Measurements from ENCODE around the gene TRAK1.

The TRAK1 gene

DNA sequence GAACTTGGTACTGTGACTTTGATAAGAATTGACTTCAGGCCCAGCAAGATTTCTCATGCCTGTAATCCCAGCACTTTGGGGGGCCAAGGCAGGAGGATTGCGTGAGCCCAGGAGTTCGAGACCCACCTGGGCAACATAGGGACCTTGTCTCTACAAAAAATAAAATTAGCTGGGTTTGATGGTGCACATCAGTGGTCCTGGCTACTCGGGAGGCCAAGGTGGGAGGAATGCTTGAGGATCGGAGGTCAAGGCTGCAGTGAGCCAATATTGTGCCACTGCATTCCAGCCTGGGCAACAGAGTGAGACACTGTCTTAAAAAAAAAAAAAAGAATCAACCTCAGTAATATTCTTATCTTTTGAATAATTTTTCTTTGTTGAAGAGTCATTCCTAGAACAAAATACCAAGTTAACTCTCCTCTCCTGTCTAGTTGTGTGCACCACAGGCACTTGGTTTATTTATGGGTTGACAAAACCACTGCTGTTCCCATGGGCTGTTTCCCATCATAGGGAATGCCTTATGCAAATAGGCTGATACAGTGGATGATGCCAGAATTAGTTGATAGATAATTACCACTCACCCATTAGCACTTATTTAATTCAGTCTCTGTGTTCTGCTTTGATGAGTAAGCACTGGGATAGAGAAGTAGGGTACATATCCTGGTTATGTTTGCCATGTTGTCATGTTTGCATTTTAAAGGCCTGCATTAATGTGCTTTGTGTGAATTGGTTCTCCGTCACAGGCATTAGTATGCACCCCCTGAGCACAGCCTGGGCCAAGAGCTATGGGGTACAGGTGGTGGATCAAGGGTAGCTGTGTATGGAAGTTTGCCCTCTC, 32.9 kb downstream of the TRAK1 start:
- Histone ChIP-seq H3K9me3 (no peaks in the 10 kb centered on the region), H3K4me1 (peaks cover 0 to 39% (median 20%) of the 10 kb centered on the region in 4 donors), H3K4me3 (no peak overlapping the region), H3K27ac (no peak overlapping the region), H3K36me3 (peaks cover 12 to 18% (median 16%) of the 10 kb centered on the region in 3 donors), H3K27me3 (no peaks in the 10 kb centered on the region)
- TF ChIP-seq, protein P1, sequence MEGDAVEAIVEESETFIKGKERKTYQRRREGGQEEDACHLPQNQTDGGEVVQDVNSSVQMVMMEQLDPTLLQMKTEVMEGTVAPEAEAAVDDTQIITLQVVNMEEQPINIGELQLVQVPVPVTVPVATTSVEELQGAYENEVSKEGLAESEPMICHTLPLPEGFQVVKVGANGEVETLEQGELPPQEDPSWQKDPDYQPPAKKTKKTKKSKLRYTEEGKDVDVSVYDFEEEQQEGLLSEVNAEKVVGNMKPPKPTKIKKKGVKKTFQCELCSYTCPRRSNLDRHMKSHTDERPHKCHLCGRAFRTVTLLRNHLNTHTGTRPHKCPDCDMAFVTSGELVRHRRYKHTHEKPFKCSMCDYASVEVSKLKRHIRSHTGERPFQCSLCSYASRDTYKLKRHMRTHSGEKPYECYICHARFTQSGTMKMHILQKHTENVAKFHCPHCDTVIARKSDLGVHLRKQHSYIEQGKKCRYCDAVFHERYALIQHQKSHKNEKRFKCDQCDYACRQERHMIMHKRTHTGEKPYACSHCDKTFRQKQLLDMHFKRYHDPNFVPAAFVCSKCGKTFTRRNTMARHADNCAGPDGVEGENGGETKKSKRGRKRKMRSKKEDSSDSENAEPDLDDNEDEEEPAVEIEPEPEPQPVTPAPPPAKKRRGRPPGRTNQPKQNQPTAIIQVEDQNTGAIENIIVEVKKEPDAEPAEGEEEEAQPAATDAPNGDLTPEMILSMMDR (IDR thresholded peaks at IDR 0.05), result no peak
- DNase-seq, result no peak
- intact Hi-C loops (cut with DNase I; ENCODE audit: low total_unique reads), result no loop called here

DNA sequence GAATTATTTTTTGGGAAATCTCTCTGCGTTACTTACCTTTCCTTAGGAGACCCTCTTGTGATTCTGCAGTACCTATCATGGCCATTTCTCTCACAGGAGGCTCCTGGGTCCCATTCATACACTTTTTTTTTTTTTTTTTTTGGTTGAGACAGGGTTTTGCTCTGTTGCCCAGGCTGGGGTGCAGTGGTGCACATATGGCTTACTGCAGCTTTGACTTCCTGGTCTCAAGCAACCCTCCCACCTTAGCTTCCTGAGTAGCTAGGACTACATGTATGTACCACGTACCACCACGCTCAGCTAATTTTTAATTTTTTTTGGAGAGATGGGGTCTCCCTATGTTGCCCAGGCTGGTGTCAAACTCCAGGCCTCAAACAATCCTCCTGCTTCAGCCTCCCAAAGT, 36.1 kb downstream of the TRAK1 start:
- Histone ChIP-seq H3K4me3 (no peak overlapping the region), H3K36me3 (peaks cover 12 to 18% (median 16%) of the 10 kb centered on the region in 3 donors), H3K27me3 (no peaks in the 10 kb centered on the region), H3K4me1 (peaks cover 0 to 22% (median 9%) of the 10 kb centered on the region in 4 donors), H3K27ac (no peak overlapping the region), H3K9me3 (no peaks in the 10 kb centered on the region)
- DNase-seq, result no peak
- intact Hi-C loops (cut with DNase I; ENCODE audit: low total_unique reads), result no loop called here
- TF ChIP-seq, protein P1 (IDR thresholded peaks at IDR 0.05), result no peak

DNA sequence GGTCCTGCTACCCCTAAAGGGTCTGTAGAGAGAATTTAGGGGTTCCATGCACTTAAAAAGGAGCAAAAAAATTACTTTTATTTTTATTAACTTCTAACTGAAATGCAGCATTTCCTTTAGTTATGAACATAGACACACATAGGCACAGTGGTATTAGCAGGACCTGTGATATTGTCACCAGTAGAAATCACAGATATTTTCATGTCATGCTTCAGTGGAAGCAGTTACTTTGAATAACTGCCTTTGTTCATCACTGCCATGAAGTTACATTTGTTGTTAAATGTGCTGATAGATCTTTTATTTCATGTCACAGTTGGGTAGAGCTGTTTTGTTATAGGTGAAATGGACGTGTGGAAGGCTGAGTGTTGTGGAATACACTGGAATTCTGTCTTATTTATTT, 37.4 kb downstream of the TRAK1 start:
- intact Hi-C loops (cut with DNase I; ENCODE audit: low total_unique reads), result no loop called here
- H3K4me1 ChIP-seq, result peaks cover 0 to 9% (median 2%) of the 10 kb centered on the region in 4 donors

DNA sequence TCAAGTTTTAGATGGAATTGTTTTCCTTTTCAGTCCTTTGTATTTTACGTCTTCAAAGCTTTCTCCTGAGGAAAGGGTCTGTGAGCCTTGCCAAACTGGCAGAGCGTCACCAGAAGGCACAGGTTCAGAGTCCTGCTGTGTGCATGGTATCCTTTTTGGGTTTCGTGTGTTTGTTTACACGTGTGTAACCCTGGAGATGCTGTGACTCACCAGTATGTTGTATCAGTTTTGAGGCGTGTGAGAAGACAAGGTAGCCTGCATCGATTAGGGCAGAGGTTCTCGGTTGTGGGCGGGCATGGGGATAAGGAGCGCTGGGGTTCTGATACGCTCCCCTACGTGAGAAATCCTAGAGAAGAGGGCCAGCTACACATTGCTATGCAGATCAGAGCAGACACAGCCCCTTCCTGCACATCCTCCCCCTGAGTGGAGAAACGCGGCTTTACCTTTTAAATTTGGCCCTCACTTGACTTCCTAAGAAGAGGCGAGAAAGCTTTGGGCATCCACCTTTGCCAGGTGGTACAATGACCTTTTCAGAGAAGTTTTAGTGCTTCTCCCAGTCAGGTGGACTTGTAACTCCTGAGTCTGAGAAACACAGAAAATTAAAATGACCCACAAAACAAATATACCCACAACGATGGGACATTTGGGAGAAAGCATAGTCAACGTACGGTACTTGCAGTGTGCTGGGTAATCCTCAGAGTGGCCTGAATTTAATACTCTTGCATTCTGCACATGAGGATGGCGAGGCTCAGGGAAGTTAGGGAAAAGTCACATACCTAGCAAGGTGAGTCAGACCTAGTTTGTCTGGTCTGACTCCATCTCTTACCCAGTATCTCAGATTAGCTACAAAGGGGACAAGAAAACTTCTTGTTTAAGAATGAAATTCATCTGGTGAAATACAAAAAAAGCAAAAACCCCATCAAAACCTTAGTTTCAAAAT, 38.1 kb downstream of the TRAK1 start:
- intact Hi-C loops (cut with DNase I; ENCODE audit: low total_unique reads), result no loop called here
- peaks cover 0 to 2% (median 0%) of the 10 kb centered on the region in 4 donors for H3K4me1 ChIP-seq
- no peaks in the 10 kb centered on the region for H3K27me3 ChIP-seq
- DNase-seq, result no peak
- no peaks in the 10 kb centered on the region for H3K9me3 ChIP-seq
- H3K27ac ChIP-seq, result no peak overlapping the region
- H3K36me3 ChIP-seq, result peaks cover 12 to 18% (median 16%) of the 10 kb centered on the region in 3 donors
- no peak overlapping the region for H3K4me3 ChIP-seq
- TF ChIP-seq, protein P1 (IDR thresholded peaks at IDR 0.05), result no peak

More for the DNA sequence above, 37.4 kb downstream of the TRAK1 start:
- no peak overlapping the region for H3K27ac ChIP-seq
- TF ChIP-seq, protein P1 (IDR thresholded peaks at IDR 0.05), result no peak
- H3K4me3 ChIP-seq, result no peak overlapping the region
- no peaks in the 10 kb centered on the region for H3K27me3 ChIP-seq
- H3K9me3 ChIP-seq, result no peaks in the 10 kb centered on the region
- DNase-seq, result no peak
- H3K36me3 ChIP-seq, result peaks cover 12 to 18% (median 16%) of the 10 kb centered on the region in 3 donors

DNA sequence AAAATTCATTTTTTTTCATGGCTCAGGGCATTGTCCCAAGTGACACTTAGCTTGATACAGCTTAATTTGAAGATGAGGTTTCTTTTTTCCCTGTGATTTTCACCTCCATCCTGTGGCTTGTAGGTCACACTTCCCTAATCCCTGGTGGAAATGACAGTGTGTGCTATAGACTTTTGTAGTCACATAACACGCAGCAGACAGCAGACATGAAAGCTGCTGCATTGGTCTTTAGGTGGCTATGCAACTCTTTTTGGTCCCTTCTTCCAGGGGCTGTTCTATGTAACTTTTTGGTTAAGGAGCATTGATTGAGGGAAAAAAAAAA, 38.8 kb downstream of the TRAK1 start:
- TF ChIP-seq, protein P1 (IDR thresholded peaks at IDR 0.05), result no peak
- H3K27ac ChIP-seq, result no peak overlapping the region
- no peaks in the 10 kb centered on the region for H3K9me3 ChIP-seq
- H3K36me3 ChIP-seq, result peaks cover 12 to 17% (median 16%) of the 10 kb centered on the region in 3 donors
- H3K27me3 ChIP-seq, result no peaks in the 10 kb centered on the region
- no peak for DNase-seq
- no peak overlapping the region for H3K4me3 ChIP-seq
- intact Hi-C loops (cut with DNase I; ENCODE audit: low total_unique reads), result no loop called here
- no peaks in the 10 kb centered on the region for H3K4me1 ChIP-seq

All from tibial artery (tissue), 4 donors.